ENCODE results near the gene CASQ2.

DNA sequence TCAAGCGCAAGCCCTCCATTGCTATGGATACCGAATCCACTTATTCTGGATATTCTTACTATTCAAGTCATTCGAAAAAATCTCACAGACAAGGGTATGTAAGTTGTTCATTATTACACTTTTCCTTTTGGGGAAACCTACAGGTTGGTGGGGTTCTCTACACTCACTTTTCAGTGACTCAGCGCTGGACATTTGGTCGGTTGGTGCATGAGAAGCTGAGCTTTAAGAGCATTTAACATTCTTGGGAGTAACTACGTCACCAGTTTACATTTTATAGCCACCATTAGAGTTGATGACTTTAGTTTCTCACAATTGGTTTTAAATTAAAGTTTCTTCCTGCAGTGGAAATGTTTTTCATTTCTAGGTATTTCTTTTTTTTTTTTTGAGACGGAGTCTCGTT, 117.1 kb downstream of the CASQ2 start:
- TF ChIP-seq TCF7L2 (IDR thresholded peaks at IDR 0.05; ENCODE audit: low read depth, low read length): no peak
- TF ChIP-seq, protein P1, sequence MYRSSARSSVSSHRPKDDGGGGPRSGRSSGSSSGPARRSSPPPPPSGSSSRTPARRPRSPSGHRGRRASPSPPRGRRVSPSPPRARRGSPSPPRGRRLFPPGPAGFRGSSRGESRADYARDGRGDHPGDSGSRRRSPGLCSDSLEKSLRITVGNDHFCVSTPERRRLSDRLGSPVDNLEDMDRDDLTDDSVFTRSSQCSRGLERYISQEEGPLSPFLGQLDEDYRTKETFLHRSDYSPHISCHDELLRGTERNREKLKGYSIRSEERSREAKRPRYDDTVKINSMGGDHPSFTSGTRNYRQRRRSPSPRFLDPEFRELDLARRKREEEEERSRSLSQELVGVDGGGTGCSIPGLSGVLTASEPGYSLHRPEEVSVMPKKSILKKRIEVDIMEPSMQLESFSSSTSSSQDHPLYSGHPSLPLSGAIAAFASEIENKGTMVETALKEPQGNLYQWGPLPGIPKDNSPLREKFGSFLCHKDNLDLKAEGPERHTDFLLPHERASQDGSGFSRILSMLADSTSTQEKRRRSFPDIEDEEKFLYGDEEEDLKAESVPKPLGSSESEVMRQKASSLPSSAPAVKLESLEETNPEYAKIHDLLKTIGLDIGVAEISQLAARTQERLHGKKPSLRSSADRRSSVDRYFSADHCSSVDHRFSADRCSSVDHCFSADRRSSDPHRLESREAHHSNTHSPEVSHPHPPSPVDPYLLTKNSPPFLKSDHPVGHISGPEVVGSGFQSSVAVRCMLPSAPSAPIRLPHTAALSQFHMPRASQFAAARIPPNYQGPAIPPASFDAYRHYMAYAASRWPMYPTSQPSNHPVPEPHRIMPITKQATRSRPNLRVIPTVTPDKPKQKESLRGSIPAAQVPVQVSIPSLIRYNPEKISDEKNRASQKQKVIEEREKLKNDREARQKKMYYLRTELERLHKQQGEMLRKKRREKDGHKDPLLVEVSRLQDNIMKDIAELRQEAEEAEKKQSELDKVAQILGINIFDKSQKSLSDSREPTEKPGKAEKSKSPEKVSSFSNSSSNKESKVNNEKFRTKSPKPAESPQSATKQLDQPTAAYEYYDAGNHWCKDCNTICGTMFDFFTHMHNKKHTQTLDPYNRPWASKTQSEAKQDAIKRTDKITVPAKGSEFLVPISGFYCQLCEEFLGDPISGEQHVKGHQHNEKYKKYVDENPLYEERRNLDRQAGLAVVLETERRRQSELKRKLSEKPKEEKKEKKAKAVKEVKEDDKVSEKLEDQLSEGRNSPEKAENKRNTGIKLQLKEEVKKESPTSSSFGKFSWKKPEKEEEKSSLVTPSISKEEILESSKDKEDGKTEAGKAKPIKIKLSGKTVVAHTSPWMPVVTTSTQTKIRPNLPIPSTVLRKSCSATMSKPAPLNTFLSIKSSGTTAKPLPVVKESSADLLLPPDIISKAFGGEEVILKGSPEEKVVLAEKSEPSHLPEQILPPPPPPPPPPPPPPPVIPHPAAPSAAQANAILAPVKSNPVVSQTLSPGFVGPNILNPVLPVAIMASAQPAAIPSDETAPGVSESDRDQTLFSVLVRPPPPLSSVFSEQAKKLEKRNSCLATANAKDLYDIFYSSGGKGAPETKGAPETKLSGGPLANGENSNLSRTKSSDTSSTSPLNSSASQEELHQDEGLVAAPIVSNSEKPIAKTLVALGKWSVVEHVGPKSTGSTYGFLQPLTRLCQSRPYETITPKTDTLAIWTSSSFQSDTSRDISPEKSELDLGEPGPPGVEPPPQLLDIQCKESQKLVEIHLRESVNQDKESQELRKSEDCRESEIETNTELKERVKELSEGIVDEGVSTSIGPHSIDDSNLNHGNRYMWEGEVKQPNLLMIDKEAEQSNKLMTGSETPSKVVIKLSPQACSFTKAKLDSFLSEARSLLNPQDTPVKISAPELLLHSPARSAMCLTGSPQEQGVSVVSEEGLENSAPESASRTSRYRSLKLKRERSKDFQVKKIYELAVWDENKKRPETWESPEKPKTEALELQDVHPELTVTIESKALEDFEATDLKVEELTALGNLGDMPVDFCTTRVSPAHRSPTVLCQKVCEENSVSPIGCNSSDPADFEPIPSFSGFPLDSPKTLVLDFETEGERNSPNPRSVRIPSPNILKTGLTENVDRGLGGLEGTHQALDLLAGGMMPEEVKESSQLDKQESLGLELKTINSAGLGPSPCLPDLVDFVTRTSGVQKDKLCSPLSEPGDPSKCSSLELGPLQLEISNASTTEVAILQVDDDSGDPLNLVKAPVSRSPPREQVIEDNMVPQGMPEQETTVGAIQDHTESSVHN (CRISPR knock-in tag; IDR thresholded peaks at IDR 0.05): no peak
- TF ChIP-seq, protein P2, sequence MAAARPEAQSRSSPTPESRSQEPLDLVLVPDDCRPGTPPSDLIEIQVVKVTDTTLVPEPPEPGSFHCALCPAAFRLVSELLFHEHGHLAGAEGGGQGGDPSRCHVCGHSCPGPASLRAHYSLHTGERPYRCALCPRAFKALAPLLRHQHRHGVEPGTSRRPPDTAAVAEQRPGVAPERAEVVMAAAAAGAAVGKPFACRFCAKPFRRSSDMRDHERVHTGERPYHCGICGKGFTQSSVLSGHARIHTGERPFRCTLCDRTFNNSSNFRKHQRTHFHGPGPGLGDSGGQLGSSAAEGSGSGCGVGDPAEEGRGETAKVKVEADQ (CRISPR knock-in tag; IDR thresholded peaks at IDR 0.05; ENCODE audit: borderline replicate concordance): no peak
- TF ChIP-seq, protein P3, sequence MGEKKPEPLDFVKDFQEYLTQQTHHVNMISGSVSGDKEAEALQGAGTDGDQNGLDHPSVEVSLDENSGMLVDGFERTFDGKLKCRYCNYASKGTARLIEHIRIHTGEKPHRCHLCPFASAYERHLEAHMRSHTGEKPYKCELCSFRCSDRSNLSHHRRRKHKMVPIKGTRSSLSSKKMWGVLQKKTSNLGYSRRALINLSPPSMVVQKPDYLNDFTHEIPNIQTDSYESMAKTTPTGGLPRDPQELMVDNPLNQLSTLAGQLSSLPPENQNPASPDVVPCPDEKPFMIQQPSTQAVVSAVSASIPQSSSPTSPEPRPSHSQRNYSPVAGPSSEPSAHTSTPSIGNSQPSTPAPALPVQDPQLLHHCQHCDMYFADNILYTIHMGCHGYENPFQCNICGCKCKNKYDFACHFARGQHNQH (CRISPR knock-in tag; IDR thresholded peaks at IDR 0.05): no peak
